ENCODE results near the gene THBS4.

The THBS4 gene

DNA sequence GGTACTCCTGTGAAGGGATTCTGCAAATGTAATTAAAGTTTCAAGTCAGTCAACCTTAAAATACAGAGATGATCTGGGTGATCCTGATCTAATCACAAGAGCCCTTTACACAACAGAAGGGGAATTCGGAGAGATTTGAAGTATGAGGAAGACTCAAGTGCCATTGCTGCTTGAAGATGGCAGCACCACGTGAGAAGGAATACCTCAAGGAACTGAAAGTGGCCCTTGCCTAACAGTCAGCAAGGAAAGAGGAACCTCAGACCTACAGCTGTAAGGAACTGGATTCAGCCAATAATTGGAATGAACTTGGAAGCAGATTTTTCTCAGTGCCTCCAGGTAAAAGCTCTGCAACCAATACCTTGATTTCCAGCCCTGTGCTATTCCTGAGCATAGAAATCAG is 87.4 kb downstream of the THBS4 start:
- no peak for DNase-seq

DNA sequence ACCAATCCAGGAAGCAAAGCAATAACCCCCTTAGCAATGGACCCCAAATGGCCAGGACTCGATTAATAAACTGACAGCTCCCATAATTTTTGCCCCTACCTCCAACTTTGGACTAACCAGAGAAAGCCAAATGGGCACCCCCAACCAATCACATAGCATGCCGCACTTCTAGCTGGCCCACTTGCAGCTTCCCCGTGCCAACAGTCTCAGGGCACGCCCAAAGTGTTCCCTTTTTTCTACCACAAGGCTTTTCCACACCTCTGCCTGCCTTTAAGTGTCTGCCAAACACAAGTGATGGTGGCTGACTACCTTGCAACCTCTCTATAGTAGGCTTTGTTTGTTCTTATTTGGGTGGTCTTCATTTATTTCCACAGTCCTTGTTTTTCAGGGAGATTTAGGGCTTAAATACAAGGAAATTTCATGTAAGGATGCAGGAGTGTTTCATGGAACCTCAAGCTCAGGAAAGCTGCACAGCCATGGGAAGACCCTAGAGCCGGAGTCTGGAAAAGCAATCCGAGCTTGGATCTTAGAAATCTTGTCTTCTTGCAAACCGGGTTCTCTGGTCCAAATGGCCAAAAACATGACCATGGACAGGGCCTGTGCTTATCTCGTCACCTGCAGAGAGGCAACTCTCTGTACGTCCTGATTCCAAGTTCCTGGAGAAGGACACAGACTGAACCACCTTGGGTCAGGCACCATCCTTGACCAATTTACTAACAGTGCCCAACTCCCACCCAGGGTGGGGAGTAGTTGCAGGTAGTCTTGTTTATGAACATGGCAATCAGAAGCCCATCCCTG is 89.2 kb downstream of the THBS4 start:
- no peak for DNase-seq

GRCh38 chr5:80125022-80125961 is 90.1 kb downstream of the THBS4 start:
- DNase-seq = no peak

DNA sequence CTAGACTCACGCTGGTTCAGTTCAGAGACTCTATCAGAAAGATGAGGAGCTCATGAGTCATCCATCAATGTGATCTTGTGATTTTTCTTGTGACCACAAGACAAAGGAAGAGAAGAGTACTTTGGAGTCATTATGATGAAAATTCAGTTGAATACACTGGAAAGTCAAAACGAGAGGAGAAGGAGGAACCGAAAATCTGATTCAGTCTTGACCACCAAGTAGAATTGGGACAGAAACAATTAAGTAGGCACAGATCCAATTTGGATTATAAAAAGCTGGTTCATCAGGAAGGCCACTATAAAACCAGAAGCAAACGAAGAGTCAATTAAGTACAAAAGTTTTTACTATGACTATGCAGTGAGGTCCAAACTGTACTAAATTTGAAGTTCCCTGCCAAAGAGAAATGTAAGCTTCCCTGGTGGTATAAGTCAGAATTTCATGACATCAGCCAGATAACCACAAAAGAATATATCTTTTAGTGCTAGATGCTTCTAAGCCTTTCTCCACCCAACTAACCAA is 90.9 kb downstream of the THBS4 start:
- no peak for DNase-seq

GRCh38 chr5:80127116-80127552 is 92.0 kb downstream of the THBS4 start:
- DNase-seq = no peak

GRCh38 chr5:80128141-80128540 is 93.0 kb downstream of the THBS4 start:
- DNase-seq = no peak

- no peak for DNase-seq
These were observed 94.0 kb downstream of the THBS4 start for GRCh38 chr5:80129146-80129545.
